Tibial nerve (tissue), 4 donors: ENCODE results near the gene LMBR1.

ENCODE experiments used
- EP300 ChIP-seq, 2 donors: sonication (generic); formaldehyde crosslinking; IDR thresholded peaks; one replicate each; pipeline ENCODE4 v1.6.1; 2017; ENCODE audit warnings: antibody characterized with exemption in 2 of 2, mild to moderate bottlenecking in 1 of 2
- POLR2A ChIP-seq, 2 donors: fragments of 450-650 bp; IDR thresholded peaks; one replicate each; pipeline ENCODE4 v1.6.1; 2017; ENCODE audit warnings: antibody characterized with exemption in 2 of 2, mild to moderate bottlenecking in 2 of 2, moderate library complexity in 2 of 2
- TF ChIP-seq, protein P1 (sequence below), 5 experiments: fragments of 200-600 bp in 3 of 5; fragments of 450-650 bp in 2 of 5; sonication (generic) in 3 of 5; IDR thresholded peaks; one replicate each; pipeline ENCODE4 v1.5.1; 2016 to 2019; ENCODE audit warnings: antibody characterized with exemption in 5 of 5, mild to moderate bottlenecking in 3 of 5, moderate library complexity in 2 of 5

DNA sequence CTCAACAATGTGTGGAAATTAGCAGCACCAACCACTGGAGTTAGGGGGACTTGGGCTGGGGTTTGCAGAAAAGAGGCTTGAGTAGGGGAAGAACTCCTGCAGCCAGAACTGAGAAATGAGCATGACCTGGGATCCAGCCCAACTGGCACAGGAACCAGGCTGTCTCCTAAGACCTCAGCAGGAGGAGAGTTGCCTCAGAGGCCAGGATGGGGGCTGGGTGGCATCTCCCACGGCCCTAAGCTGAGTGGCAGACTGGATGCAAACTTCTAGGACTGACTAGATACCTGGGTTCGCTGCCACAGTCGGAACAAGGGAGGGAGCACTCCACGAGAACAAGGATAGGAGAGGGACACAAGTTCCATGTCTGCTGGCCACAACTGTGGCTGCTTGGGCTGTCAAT, 189.8 kb downstream of the LMBR1 start:
- TF ChIP-seq POLR2A (IDR thresholded peaks at IDR 0.05): no peak
- TF ChIP-seq, protein P1, sequence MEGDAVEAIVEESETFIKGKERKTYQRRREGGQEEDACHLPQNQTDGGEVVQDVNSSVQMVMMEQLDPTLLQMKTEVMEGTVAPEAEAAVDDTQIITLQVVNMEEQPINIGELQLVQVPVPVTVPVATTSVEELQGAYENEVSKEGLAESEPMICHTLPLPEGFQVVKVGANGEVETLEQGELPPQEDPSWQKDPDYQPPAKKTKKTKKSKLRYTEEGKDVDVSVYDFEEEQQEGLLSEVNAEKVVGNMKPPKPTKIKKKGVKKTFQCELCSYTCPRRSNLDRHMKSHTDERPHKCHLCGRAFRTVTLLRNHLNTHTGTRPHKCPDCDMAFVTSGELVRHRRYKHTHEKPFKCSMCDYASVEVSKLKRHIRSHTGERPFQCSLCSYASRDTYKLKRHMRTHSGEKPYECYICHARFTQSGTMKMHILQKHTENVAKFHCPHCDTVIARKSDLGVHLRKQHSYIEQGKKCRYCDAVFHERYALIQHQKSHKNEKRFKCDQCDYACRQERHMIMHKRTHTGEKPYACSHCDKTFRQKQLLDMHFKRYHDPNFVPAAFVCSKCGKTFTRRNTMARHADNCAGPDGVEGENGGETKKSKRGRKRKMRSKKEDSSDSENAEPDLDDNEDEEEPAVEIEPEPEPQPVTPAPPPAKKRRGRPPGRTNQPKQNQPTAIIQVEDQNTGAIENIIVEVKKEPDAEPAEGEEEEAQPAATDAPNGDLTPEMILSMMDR (IDR thresholded peaks at IDR 0.05): no peak
- TF ChIP-seq EP300 (IDR thresholded peaks at IDR 0.05): no peak
